Right lobe of liver (tissue), 4 donors: ENCODE data around the gene WBP1.

ENCODE experiments used
- CTCF ChIP-seq, 4 donors: fragments of 200-600 bp in 3 of 4; fragments of 450-650 bp in 1 of 4; IDR thresholded peaks; one replicate each; pipeline versions ENCODE4 v1.5.1 to v1.8.0; 2016 to 2022; ENCODE audit warnings: antibody characterized with exemption in 4 of 4, mild to moderate bottlenecking in 2 of 4
- POLR2A ChIP-seq: fragments of 450-650 bp; IDR thresholded peaks from one replicate; pipeline ENCODE4 v1.6.1; 2017; ENCODE audit warnings: antibody characterized with exemption, mild to moderate bottlenecking
- donor health status: DM: no; HTN: no; CAD: no.
- donor health status: DM: no; HTN: no; CAD: no.
- donor health status: DM: no; HTN: yes; CAD: no.

GRCh38 chr2:74481961-74482800, 23.9 kb downstream of the WBP1 start:
- TF ChIP-seq CTCF (IDR thresholded peaks at IDR 0.05) (no peak), POLR2A (no peak)
